ENCODE results near the gene TAF1B. TPM values are rescaled to one million over a fixed set of nuclear protein-coding genes. Genes with fewer than 3 reads are reported as not detected.
"Not testable (repeated sequence)": the region's sequence is repeated elsewhere in the genome, so short reads cannot be mapped to it uniquely, and the experiment has no call there.

The TAF1B gene
- total RNA-seq, 1 donor from 2014 or later: 19.5 TPM

DNA sequence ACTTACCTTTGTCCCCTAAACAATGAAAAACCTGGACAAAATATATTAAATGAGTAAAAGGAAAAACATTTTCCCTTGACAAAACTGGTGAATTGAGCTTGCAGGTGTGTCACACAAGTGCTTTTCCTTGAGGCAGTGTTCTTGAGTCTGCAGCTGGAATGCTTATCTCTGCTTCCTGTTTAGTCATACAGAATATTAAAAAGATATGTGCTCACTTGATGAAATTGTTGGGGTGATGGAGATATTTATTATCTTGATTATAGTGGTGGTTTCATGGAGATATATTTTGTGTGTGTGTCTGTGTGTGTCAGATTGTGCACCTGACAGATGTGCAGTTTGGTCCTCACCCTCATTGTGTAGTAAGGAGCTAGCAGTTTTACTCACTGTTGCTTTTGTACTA is 3.3 kb downstream of the TAF1B start:
- H3K9me3 ChIP-seq: no peaks in the 10 kb centered on the region
- H3K4me3 ChIP-seq: no peak overlapping the region
- ATAC-seq (no peak), DNase-seq (no peak)
- H3K36me3 ChIP-seq: peaks cover 47% of the 10 kb centered on the region
- peaks cover 24% of the 10 kb centered on the region for H3K4me1 ChIP-seq
- intact Hi-C loops (cut with DNase I): no loop called here
- no peaks in the 10 kb centered on the region for H3K27me3 ChIP-seq
- no peak overlapping the region for H3K27ac ChIP-seq
- TF ChIP-seq, protein P1, sequence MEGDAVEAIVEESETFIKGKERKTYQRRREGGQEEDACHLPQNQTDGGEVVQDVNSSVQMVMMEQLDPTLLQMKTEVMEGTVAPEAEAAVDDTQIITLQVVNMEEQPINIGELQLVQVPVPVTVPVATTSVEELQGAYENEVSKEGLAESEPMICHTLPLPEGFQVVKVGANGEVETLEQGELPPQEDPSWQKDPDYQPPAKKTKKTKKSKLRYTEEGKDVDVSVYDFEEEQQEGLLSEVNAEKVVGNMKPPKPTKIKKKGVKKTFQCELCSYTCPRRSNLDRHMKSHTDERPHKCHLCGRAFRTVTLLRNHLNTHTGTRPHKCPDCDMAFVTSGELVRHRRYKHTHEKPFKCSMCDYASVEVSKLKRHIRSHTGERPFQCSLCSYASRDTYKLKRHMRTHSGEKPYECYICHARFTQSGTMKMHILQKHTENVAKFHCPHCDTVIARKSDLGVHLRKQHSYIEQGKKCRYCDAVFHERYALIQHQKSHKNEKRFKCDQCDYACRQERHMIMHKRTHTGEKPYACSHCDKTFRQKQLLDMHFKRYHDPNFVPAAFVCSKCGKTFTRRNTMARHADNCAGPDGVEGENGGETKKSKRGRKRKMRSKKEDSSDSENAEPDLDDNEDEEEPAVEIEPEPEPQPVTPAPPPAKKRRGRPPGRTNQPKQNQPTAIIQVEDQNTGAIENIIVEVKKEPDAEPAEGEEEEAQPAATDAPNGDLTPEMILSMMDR (IDR thresholded peaks at IDR 0.05): no peak

DNA sequence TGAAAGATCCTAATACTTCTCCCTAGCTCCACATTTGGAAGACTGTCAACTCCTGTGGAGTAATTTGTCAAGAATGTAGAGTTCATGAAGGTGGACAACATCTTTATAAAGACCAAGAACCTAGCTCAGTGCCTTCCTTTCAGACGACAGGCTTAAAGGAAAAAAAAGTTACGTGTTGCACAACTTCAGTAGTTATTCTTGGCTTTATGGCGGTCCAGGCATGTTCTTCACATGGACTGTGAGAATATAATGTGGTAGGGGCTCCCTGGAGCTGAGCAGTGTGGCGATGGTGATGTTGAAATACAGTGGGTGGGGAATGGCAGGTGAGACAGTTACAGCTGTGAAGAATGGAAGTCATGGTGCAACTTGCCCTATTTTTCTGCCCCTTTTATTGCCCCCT is 3.9 kb downstream of the TAF1B start:
- intact Hi-C loops (cut with DNase I): no loop called here
- Histone ChIP-seq H3K27ac (no peak overlapping the region), H3K9me3 (no peaks in the 10 kb centered on the region), H3K4me1 (peaks cover 24% of the 10 kb centered on the region), H3K4me3 (no peak overlapping the region), H3K36me3 (peaks cover 53% of the 10 kb centered on the region), H3K27me3 (no peaks in the 10 kb centered on the region)
- TF ChIP-seq, protein P1 (IDR thresholded peaks at IDR 0.05): no peak
- DNase-seq: no peak
- ATAC-seq: no peak

DNA sequence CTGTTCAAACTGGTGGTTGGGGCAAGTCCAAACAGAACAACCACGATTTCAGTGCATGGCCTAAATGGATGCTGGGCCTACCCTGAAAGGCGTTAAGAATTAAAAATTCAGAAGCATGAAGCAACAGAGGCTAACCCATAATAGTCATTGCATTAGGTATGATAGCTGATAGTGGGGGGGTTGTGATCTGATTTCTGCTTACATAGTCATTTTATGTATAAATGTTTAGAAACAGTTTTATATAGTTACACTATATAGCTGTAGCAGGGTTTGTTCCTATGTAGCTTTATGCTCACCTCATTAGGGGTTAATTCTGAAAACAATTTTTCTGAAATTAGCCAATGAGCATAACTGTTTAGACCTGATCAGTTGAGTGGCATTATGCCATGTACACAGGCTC is 9.6 kb downstream of the TAF1B start:
- Histone ChIP-seq H3K4me3 (no peak overlapping the region), H3K27me3 (no peaks in the 10 kb centered on the region), H3K27ac (no peak overlapping the region), H3K9me3 (no peaks in the 10 kb centered on the region), H3K4me1 (no peaks in the 10 kb centered on the region), H3K36me3 (peaks cover 92% of the 10 kb centered on the region)
- ATAC-seq: no peak
- no peak for DNase-seq
- TF ChIP-seq, protein P1 (IDR thresholded peaks at IDR 0.05): no peak
- intact Hi-C loops (cut with DNase I): no loop called here

DNA sequence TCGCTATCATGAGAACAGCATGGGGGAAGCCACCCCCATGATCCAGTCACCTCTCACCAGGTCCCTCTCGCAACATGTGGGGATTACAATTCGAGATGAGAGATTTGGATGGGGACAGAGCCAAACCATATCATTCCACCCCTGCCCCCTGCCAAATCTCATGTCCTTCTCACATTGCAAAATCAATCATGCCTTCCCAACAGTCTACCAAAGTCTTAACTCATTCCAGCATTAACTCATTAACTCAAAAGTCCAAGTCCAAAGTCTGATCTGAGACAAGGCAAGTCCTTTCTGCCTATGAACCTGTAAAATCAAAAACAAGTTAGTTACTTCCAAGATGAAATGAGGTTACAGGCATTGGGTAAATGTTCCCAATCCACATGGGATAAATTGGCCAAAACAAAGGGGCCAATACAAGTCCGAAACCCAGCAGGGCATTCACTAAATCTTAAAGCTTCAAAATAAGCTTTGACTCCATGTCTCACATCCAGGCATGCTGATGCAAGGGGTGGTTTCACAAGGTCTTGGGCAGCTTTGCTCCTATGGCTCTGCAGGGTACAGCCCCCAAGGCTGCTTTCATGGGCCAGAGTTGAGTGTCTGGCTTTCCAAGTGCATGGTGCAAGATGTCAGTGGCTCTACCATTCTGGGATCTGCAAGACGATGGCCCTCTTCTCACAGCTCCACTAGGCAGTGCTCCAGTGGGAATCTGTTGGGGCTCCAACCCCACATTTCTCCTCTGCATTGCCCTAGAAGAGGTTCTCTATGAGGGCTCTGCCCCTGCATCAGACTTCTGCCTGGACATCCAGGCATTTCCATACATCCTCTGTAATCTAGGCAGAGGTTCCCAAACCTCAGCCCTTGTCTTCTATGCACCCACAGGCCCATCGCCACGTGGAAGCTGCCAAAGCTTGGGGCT is 14.8 kb downstream of the TAF1B start:
- no peak overlapping the region for H3K4me3 ChIP-seq
- H3K27me3 ChIP-seq: no peaks in the 10 kb centered on the region
- no peak for DNase-seq
- intact Hi-C loops (cut with DNase I): no loop called here
- ATAC-seq: no peak
- H3K4me1 ChIP-seq: no peaks in the 10 kb centered on the region
- peaks cover 45% of the 10 kb centered on the region for H3K36me3 ChIP-seq
- TF ChIP-seq, protein P1 (IDR thresholded peaks at IDR 0.05): no peak
- no peak overlapping the region for H3K27ac ChIP-seq
- no peaks in the 10 kb centered on the region for H3K9me3 ChIP-seq

DNA sequence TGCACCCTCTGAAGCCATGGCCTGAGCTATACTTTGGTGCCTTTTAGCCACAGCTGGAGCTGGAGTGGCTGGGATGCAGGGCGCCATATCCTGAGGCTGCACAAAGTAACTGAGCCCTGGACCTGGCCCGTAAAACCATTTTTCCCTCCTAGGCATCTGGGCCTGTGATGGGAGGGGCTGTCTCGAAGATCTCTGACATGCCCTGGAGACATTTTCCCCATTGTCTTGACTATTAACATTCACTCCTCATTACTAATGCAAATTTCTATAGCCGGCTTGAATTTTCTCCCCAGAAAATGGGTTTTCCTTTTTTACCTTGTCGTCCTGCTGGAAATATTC is 15.4 kb downstream of the TAF1B start:
- Histone ChIP-seq H3K27me3 (no peaks in the 10 kb centered on the region), H3K36me3 (peaks cover 39% of the 10 kb centered on the region), H3K27ac (no peak overlapping the region), H3K4me3 (no peak overlapping the region), H3K4me1 (no peaks in the 10 kb centered on the region), H3K9me3 (no peaks in the 10 kb centered on the region)
- intact Hi-C loops (cut with DNase I): no loop called here
- TF ChIP-seq, protein P1 (IDR thresholded peaks at IDR 0.05): no peak
- no peak for DNase-seq
- no peak for ATAC-seq

DNA sequence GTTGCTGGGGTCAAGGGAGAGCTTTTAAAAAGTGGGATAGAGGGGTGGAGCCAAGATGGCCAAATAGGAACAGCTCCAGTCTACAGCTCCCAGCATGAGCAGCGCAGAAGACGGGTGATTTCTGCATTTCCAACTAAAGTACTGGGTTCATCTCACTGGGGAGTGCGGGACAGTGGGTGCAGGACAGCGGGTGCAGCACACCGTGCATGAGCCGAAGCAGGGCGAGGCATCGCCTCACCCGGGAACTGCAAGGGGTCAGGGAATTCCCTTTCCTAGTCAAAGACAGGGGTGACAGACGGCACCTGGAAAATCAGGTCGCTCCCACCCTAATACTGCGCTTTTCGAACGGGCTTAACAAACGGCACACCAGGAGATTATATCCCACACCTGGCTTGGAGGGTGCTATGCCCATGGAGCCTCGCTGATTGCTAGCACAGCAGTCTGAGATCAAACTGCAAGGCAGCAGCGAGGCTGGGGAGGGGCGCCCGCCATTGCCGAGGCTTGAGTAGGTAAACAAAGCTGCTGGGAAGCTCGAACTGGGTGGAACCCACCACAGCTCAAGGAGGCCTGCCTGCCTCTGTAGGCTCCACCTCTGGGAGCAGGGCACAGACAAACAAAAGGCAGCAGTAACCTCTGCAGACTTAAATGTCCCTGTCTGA is 17.8 kb downstream of the TAF1B start:
- H3K36me3 ChIP-seq: peaks cover 17% of the 10 kb centered on the region
- H3K9me3 ChIP-seq; intact Hi-C loops (cut with DNase I); H3K4me3 ChIP-seq; H3K27ac ChIP-seq; H3K27me3 ChIP-seq; H3K4me1 ChIP-seq; ATAC-seq; DNase-seq: not testable (repeated sequence)
